Fibroblast of skin of abdomen (primary cell): Measurements from ENCODE around the gene NRP1. TPM values are rescaled to one million over a fixed set of nuclear protein-coding genes. Genes with fewer than 3 reads are reported as not detected.
A peak's percentile ranks its signal among the peaks of the same experiment; 100 is the strongest.
"Not testable (repeated sequence)": the region's sequence is repeated elsewhere in the genome, so short reads cannot be mapped to it uniquely, and the experiment has no call there.

Experiments used
- DNase-seq: peaks from one replicate; pipeline ENCODE4 v3.0.0-alpha.2; 2013
- polyA plus RNA-seq, 2 experiments: library from polyadenylated mRNA; unstranded; fragments of 120-200 nt; gene quantifications; one replicate each; pipeline ENCODE4 v1.2.1, GENCODE V29; 2013; ENCODE audit not compliant: insufficient read length in 2 of 2

Gene NRP1
- 210 TPM for polyA plus RNA-seq (2013, experiment 1 of 2; ENCODE audit: insufficient read length)
- 190 TPM for polyA plus RNA-seq (2013, experiment 2 of 2; ENCODE audit: insufficient read length)

DNA sequence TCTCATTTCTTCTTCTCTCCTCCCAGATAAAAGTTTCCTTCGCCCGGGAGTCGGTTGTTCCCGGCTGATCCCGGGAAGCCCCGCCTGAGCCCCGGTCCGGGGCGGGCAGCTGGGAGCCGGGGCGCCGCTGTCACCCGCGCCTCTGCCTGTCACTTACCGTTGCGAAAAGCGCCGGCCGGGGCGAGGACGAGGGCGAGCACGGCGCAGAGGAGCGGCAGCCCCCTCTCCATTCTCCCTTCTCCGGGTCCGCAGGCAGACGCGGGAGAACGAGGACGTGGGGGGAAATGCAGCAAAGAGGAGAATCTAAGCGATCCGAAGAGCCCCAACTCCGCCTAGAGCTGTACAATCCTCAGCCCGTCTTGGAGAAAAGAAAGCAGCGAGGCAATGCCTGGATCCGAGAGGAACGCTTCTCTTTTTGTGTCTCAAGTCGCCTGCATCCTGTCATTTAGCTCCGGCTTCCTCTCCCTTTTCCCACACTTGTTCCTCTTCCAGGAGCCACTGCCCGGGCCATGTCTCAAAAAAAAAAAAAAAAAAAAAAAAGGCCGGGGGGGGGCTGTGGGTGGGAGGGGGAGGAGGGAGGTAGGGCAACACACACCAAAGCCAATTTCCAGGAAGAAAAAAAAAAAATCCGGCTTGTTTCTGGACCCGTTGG is at the start of gene NRP1:
Gene NRP1, minus strand, starts transcription at position 515 of the 652 bp plus-strand sequence. Its CDS starts 285 bp downstream, at position 230.
- no peak for DNase-seq

DNA sequence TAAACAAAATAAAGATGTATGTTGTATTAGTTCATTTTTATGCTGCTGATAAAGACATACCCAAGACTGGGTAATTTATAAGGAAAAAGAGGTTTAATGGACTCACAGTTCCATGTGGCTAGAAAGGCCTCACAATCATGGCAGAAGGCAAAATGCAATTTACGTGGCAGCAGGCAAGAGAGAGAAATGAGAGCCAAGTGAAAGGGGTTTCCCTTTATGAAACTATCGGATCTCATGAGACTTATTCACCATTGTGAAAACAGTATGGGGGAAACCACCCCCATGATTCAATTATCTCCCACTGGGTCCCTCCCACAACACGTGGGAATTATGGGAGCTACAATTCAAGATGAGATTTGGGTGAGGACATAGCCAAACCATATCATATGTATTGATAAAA is 49.7 kb upstream of the NRP1 start:
- not testable (repeated sequence) for DNase-seq

DNA sequence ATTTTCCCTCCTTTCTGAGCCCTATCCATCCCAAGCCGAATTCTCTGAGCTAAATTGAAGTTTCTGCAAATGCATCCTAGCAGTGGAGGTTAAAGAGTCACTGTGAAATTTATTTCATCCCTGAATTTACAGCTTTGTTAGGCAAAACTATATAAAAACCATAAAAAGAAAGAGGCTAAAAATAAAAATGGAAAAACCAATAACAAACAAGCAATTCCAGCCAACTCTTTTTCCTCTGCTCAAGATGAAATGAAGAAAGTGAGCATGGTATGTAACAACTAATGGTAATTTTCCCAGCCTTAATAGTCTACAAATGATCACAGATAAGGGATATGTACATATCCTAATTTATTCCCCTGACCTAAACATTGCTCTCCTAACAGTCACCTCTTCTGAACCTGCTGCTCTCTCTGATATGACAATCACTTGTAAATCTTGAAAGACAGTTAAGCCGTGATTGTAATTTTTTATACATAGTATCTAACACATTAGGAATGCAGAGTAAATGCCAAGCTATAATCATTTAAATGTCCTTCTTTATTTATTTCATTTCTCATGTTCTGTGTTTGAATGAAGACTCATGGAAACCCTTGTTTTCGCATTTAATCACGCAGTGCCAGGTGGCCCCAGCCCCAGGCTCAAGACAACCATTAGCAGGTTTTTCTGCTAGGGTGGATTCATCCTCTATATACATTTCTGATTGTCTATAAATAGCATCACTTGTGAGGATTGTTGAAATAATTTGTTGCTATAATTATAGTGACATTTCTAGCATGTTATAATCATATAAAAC is 48.6 kb upstream of the NRP1 start:
- peak; percentile 48 for DNase-seq

DNA sequence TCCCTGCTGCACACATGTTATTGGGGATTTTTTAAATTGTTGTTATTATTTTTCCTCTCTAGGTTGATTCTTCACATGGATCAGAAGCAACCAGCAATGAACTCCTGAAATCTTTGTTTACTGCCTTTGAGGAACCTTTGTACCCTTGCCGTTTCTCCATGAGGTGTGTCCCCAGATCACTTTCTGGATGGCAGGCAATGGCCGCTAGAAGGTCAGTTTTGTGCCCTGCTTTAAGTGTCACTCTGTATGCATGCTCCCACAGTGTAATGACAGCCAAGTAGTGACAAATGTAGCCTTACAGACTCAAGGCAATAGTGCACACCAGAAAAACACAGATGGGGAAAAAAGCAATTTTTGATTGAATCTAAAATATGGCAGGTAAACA is 47.7 kb upstream of the NRP1 start:
- DNase-seq, result no peak

DNA sequence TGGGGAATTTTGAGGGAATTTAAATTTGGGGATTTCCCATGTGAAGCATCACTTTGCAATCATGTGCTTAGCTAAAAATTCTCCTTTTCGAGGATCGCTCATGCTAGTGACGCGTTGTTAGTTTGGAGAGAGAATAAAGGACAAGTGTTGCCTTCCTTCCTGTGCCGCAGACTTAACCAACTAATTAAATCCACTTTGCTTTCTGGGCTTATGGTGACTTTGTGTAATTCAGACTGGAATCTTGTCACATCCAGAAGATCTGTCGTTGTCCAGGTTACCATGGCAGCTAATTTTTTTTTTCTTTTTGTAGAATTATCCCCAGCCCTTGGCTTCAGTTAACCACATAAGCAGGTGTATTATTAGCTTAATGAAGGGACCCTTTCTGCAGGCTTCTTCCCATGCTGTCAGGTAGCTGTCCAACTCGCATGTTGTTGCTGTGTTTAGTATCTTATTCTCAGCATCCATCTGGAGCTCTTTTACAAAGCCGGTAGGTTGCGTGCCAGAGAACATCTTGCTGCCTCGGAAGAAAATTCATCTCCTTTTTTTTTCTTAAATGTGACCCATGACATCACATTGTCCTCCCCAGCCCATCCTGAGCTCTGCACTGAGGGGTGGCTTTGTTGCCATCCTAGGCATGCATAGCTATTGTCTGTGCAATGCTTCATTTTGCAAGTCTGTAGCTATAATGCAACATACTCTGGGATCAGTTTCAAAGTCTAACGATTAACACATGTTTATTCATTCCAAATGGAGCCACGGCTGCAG is 47.2 kb upstream of the NRP1 start:
- peak; percentile 98 for DNase-seq

DNA sequence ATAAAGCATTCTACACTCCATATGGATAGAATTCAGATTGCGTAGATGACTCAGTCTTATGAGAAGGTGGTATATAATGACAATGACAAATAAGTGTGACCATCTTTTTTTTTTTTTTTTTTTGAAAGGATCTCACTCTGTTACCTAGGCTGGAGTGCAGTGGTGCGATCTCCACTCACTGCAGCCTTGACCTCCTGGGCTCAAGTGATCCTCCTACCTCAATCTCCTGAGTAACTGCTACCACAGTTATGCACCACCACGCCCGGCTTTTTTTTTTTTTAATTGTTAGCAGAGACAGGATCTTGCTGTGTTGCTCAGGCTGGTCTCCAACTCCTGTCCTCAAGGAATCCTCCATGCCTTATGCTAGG is 43.2 kb upstream of the NRP1 start:
- DNase-seq, result peak; percentile 74

DNA sequence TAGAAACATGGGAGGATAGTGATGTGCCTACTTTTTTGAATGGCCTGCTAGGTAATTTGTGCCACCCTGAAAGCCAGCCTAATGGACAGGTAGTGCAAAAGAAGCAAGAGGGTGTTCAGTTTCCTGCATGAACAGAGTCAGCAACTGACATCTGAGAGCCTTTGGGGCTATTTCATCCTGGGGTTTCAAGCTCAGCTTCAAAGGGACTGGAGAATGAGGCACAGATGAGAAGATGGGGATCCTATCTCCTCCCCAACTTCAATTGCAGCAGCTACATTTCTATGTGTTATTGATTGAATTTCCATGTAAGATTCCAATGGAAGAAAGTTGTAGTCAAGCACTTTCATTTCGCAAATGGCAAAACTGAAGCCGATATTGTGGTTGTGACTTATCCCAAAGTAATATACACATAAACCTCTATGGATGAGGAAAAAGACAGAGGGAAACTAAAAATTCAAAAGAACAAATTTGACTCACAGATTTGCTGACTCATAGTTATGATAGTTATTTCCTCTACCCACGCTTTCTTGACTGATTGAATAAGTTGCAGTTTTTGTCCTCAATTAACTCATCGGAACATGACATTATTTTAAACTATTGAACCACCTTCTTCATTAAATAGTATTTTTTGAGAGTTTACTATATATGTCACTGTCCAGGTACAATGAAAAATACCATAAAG is 42.6 kb upstream of the NRP1 start:
- DNase-seq, result peak; percentile 83

DNA sequence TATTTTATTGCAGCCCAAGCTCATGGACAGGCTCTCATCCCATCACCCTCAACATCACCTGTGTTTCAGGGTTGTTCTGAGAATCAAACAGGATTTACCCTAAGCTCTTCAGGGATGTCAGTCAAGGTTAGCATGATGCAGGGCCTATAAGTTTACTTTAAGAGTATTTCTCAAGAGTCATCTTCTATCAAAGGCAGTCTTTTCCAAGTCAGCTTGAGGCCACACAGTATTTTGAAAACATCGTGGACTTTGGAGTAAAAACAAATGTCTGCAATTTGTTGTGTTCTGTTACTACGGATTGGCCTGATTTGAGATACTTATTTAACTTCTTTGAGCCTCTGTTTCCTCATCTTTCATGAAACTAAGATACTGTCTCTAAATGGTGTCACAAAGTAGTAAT is 42.0 kb upstream of the NRP1 start:
- no peak for DNase-seq

DNA sequence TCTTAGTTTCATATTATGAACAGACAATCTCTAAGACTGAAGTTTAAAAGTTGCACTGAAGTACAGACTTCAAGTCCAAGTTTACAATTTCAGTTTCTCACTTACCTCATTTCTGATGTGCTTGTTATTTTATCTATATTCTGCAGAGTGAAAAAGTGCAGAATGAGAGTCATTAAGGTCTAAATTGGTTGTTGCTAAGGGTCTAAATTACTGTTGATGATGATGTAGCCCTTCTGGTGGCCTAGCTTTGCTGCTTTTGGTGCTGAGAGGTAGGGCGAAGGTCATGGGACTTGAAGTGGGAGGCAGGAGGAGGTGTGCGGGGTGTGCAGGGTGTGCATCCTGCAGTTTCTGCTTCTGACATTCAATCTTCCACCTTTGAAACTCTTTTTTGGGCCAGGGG is 38.8 kb upstream of the NRP1 start:
- DNase-seq, result no peak

DNA sequence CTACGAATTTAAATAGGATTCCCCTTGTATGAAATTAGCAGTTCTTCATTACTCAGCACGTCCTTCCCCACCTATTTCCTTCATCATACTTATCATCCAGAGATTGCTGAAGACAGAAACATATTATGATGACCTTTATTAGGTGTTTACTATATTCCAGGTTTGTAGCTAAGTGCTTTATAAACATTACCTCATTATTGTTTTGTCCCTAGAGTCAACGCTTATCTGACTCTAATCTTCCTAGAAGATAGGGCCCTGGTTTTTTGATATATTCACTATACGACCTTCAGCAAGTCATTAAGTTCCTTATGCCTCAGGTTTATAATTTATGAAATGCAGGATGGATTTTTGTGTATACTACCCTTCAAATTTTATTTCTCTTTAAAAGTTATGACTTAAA is 36.8 kb upstream of the NRP1 start:
- no peak for DNase-seq

DNA sequence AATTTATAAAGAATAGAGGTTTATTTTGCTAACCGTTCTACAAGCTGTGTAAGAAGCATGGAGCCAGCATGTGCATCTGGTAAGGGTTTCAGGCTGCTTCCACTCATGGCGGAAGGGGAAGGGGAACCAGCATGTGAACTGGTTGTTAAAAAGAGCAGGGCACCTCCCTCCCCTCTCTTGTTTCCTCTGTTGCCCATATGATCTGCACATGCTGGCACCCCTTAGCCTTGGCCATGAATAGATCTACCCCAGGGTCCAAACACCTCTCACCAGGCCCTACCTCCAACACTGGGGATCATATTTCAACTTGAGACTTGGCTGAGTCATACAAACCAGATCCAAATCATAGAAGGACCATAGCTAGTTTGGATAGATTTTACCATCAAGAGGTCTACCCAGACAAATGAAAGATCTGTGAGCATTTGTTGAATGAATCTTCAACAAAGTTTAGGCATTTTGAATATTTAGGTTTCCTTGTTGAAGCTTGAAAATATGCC is 36.0 kb upstream of the NRP1 start:
- DNase-seq, result no peak

DNA sequence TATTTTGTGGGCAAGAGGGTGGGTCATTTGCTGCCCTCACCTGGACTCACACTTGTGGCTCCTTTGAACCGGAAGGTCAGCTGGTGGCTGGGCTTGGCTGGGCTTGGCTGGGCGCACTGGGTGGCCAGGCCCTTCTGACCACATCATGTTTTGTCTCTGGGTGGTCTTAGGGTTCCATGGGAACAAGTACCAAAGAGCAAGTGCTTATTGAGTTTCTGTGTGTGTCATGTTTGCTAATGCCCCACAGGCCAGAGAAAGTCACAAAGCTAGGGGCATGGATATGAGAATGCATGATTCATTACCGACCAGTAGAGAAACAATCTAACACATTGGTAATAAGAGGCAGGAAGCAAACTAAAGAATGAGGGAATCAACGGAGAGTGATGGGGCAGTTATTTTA is 33.6 kb upstream of the NRP1 start:
- DNase-seq, result no peak

DNA sequence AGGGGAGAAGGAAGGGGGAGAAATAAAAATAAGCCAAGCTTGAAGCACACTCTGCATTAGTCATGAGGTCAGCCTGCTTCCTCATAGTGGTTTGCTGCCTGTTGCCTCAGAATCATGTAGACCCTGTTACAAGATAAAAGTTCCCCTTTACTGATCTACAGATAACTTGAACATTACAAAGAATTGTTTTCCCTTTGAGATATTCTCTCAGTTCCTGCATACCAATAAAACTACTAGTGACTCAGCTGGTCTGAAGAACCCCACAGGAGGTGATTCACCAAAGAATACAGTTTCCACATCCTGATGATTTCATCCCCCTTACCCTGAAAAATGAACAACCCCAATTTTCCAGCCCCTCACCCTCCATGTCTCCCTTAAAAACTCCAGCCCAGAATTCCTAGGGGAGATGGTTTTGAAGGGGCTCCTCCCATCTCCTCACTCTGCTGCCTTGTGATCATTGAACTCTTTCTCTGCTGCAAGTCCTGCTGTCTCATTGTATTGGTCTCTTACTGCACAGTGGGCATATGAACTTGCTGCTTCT is 31.5 kb upstream of the NRP1 start:
- DNase-seq, result peak; percentile 98

DNA sequence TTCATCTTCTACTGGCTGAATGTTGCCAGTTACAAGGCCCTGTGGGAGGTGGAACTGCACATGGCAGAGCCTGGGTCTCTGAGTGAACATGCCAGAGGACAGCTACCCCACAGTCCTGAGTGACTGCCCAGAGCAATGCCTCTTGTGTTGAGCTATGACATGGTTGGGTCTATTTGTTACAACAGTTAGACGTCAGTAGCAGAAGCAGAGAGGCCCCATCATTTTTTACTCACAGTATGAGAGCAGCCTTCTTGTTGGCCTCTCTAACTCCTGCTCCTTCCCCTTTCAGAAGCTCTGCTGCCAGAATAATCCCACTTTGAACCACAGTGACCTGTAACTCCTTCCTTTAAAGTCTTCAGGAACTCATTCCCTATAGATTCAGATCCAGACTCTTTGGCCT is 30.8 kb upstream of the NRP1 start:
- no peak for DNase-seq

DNA sequence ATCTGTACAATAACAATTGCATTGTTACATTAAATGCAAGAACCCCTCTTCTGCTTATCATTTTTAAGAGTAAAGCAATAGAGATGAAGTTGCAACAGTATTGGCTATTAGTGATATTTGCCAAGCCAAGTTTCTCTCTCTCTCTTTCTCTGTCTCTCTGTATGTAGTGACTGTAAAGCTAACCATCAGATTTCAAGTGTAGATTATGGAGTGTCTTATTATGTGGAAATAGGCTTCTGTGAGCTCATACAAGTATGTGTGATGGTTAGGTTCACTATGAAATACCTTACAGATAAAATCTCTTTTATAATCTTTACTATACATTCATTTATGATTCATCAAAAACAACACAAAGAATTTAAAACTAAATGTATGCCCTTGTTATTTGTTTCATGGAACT is 28.6 kb upstream of the NRP1 start:
- DNase-seq, result peak; percentile 46

DNA sequence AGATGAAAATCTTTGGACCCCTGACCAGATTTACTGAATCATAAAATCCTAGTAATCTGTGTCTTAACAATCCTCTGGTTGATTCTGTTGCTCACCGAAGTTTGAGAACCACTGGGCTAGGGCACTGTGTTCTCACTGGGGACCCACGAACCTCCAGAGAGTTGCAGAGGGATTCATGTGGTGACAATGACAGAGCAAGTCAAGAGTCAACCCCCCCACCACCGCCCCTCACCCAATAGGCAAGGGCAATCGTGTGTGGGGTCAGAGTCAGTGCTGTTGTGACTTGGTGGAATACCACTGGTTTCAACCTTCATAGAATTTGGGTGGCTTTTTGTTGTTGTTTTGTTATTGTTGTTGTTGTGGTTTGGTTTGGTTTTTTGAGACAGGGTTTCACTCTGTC is 23.5 kb upstream of the NRP1 start:
- DNase-seq, result no peak

DNA sequence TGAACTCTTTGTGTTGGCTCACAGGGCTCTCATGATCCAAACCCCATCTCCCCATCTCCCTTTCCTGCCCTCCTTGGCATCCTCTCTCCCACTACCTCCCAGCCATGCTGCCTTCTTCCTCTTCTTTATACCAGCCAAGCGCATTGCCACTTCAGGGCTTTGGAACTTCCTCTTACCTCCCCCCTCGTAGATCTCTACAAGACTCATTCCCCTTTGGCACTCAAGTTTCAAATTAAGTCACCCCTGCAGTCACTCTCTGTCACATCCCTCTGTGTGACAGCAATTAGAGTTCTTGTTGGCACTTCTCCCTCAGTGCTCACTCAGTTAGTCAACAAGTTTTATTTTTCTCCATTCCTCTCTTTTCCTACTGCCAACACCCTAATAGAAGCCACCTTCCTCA is 20.8 kb upstream of the NRP1 start:
- no peak for DNase-seq

DNA sequence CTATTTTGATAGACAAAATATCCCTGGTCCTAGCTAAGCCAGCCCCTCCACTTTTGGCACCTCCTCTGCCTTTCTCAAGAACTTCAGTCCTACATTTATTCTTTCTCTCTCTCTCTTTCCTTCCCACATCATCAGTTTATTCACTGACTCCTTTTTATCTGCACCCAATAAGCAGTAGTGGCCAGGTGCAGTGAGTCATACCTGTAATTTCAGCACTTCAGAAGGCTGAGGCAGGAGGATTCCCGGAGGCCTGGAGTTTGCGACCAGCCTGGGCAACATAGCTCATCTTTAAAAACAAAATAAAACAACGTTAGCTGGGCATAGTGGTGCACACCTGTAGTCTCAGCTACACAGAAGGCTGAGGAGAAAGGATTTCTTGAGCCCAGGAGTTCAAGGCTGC is 19.4 kb upstream of the NRP1 start:
- DNase-seq, result no peak

DNA sequence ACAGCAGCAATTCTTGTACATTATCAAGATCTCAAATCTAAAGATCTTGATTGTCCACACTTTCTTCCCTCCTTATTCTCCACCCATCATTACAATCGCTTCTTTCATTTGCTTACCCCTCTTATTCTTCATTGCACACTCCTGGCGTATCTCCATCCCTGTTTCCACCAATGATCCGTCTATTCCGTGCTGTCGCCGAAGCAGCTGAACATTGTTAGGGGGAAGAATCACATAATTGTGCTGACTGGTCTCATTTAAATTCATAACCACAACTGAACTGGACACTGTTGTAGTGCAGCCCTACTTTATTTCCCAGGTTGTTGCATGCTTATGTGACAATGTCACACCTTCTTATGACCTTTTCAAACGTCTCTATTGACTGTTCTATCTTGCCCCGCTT is 18.9 kb upstream of the NRP1 start:
- DNase-seq, result no peak

DNA sequence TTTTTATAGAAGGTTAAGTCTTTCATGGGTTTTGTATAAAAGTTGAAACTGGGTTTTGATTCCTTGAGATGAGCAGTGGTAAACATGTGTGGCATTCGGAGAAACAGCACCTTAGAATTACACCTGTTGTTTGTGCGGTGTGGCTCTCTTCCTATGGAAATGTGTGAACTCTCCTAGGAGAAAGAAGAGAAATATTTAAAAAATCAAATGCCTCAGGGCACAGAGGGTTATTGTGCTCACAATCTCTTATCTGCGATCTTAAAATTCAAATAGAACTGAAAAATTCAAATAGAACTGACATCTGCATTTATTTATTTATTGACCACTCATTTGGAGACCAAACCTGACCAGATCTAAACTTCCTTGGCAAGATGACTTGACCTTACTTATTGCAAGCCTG is 18.1 kb upstream of the NRP1 start:
- DNase-seq, result no peak

DNA sequence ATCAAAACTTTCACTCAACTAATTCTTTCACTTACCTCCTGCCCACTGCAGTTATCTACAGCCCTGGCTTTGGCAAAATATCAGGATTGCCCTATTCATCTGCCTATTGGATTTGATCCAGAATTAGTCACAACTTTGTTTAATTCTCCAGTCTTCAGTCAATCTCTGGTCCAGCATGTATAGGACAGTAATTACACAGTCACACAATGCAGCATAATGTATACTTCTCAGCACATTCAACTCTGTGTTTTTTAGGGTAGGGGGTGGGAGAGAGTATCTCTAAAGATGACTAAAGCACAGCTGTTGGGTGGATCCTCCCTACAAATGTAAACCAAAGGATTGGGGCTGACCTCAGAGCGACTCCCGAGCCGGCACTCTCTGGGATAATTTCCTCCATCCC is 17.7 kb upstream of the NRP1 start:
- DNase-seq, result peak; percentile 70

DNA sequence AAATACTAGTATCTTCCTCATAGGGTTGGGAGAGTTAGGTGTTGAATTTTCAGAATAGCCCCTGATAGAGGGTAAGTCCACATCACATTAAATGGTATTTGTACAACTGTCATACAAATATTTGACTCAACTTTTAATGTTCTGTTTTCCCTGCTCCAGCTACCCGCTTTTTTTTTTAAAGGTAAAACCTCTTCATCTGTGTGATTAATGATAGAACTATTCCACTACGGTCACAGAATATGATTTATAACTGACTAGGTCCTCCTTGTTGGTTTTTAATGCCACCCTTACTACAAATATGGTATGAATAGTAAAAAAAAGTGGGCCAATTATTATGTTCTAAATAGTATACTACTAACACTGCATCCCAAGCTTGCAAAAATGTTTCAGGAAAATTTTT is 15.6 kb upstream of the NRP1 start:
- no peak for DNase-seq

DNA sequence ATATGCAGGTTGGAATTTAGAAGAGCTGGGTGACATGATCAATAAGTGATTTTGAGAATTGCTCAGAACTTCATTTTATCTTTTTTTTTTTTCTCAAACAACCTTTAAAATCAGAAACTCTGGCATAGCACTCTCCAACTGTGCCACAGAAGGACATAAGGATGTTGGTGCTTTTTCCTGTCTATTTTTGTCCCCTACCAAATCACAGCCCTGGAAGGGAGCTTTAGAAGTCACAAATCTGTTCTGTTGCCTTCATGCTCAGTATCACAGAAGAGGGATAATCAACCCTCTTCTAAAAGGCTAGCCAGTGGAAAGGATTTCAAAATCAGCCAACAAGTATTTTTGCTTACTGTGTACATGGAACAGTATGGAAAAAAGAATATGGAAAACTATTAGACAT is 14.8 kb upstream of the NRP1 start:
- no peak for DNase-seq
